Astrocyte (in vitro differentiated cells and primary cell): ENCODE data around the gene SLC19A1. TPM values are rescaled to one million over a fixed set of nuclear protein-coding genes. Genes with fewer than 3 reads are reported as not detected.
"Not testable (repeated sequence)": the region's sequence is repeated elsewhere in the genome, so short reads cannot be mapped to it uniquely, and the experiment has no call there.

Experiments used
- DNase-seq: peaks from one replicate; pipeline ENCODE4 v3.0.0-alpha.2; 2010; ENCODE audit warnings: low read depth
- FAIRE-seq: peaks from 2 replicates; lab custom pipeline; 2011; peaks lifted over from hg19 to GRCh38; lab: Jason Lieb, UNC
- H2AFZ ChIP-seq: 2 replicates; pipeline ENCODE4 v1.6.0; 2012; ENCODE audit warnings: low read depth, low read length, inconsistent platforms
- H3K27ac ChIP-seq: 2 replicates; pipeline ENCODE4 v1.5.1; 2011; ENCODE audit warnings: low read depth, low read length, inconsistent platforms
- H3K27me3 ChIP-seq: 2 replicates; pipeline ENCODE4 v1.6.0; 2011; ENCODE audit warnings: low read length, inconsistent platforms; ENCODE audit not compliant: insufficient read depth
- H3K36me3 ChIP-seq: 2 replicates; pipeline ENCODE4 v1.5.1; 2011; ENCODE audit warnings: low read length, inconsistent platforms; ENCODE audit not compliant: insufficient read depth
- H3K4me1 ChIP-seq: 2 replicates; pipeline ENCODE4 v1.5.1; 2011; ENCODE audit warnings: low read length, inconsistent platforms; ENCODE audit not compliant: insufficient read depth
- H3K4me2 ChIP-seq: 2 replicates; pipeline ENCODE4 v1.6.0; 2012; ENCODE audit warnings: low read length, inconsistent platforms
- H3K4me3 ChIP-seq: 2 replicates; pipeline ENCODE4 v1.5.1; 2011; ENCODE audit warnings: low read depth, mild to moderate bottlenecking, low read length, inconsistent platforms; ENCODE audit not compliant: insufficient read depth
- H3K79me2 ChIP-seq: 2 replicates; pipeline ENCODE4 v1.6.0; 2012; ENCODE audit warnings: mild to moderate bottlenecking, low read length, inconsistent platforms; ENCODE audit not compliant: insufficient read depth
- H3K9ac ChIP-seq: 2 replicates; pipeline ENCODE4 v1.6.0; 2012; ENCODE audit warnings: mild to moderate bottlenecking, low read length, inconsistent platforms
- H3K9me3 ChIP-seq: 2 replicates; pipeline ENCODE4 v1.5.1; 2012; ENCODE audit warnings: low read depth, mild to moderate bottlenecking, low read length, inconsistent platforms; ENCODE audit not compliant: insufficient read depth
- H4K20me1 ChIP-seq: 2 replicates; pipeline ENCODE4 v1.6.0; 2012; ENCODE audit warnings: low read length, inconsistent platforms; ENCODE audit not compliant: insufficient read depth
- H3K27ac Mint-ChIP-seq: one replicate; pipeline ENCODE4 v1.8.0; 2021; ENCODE audit warnings: mild to moderate bottlenecking, mixed read lengths; ENCODE audit not compliant: unreplicated experiment
- H3K27me3 Mint-ChIP-seq: one replicate; pipeline ENCODE4 v1.8.0; 2021; ENCODE audit warnings: low read depth, mixed read lengths; ENCODE audit not compliant: unreplicated experiment
- H3K36me3 Mint-ChIP-seq: one replicate; pipeline ENCODE4 v1.8.0; 2021; ENCODE audit warnings: low read depth, mixed read lengths; ENCODE audit not compliant: unreplicated experiment
- H3K4me1 Mint-ChIP-seq: one replicate; pipeline ENCODE4 v1.8.0; 2021; ENCODE audit warnings: low read depth, mixed read lengths; ENCODE audit not compliant: unreplicated experiment
- H3K4me3 Mint-ChIP-seq: one replicate; pipeline ENCODE4 v1.8.0; 2021; ENCODE audit warnings: mild to moderate bottlenecking, moderate library complexity, mixed read lengths; ENCODE audit not compliant: unreplicated experiment
- H3K9me3 Mint-ChIP-seq: one replicate; pipeline ENCODE4 v1.8.0; 2021; ENCODE audit warnings: mild to moderate bottlenecking, mixed read lengths; ENCODE audit not compliant: unreplicated experiment
- EZH2 ChIP-seq: IDR thresholded peaks from 2 replicates; pipeline ENCODE4 v1.6.1; 2012; ENCODE audit warnings: mild to moderate bottlenecking, low read length, inconsistent platforms; ENCODE audit not compliant: insufficient read depth
- total RNA-seq: library from RNA; stranded (reverse); gene quantifications from 2 replicates; pipeline ENCODE4 v1.2.1, GENCODE V29; 2021
- TF ChIP-seq, protein P1 (sequence below): IDR thresholded peaks from 2 replicates; pipeline ENCODE4 v1.5.1; 2011; ENCODE audit warnings: low read depth, mild to moderate bottlenecking, inconsistent platforms, low read length, moderate library complexity; ENCODE audit not compliant: insufficient read depth

SLC19A1 gene
- total RNA-seq, 1 donor from 2014 or later: 11.7 TPM

DNA sequence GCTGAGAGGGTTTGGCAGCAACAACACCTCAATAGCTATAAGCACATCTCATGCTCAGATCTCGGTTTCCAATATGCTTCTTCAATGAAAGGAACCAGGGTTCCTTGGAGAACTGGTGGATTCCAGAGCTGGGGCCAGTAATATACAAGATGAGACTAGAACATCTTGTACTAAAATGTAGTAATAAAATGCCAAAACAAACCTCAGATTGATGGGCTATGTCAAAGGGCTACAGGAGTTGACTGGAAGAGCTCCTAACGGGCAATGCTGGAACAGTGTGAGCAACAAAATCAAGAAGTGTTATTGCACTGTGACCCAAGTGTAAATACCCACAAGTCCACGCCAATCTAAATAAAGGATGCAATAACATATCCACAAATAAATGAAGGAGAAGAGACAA, 26.1 kb upstream of the SLC19A1 start:
- H3K4me3 Mint-ChIP-seq: no peak overlapping the region
- H4K20me1 ChIP-seq: no peaks in the 10 kb centered on the region
- no peaks in the 10 kb centered on the region for H3K36me3 ChIP-seq
- no peaks in the 10 kb centered on the region for H3K4me1 ChIP-seq
- no peak overlapping the region for H3K27ac ChIP-seq
- peaks cover 21% of the 10 kb centered on the region for H3K27me3 ChIP-seq
- no peak overlapping the region for H2AFZ ChIP-seq
- TF ChIP-seq, protein P1, sequence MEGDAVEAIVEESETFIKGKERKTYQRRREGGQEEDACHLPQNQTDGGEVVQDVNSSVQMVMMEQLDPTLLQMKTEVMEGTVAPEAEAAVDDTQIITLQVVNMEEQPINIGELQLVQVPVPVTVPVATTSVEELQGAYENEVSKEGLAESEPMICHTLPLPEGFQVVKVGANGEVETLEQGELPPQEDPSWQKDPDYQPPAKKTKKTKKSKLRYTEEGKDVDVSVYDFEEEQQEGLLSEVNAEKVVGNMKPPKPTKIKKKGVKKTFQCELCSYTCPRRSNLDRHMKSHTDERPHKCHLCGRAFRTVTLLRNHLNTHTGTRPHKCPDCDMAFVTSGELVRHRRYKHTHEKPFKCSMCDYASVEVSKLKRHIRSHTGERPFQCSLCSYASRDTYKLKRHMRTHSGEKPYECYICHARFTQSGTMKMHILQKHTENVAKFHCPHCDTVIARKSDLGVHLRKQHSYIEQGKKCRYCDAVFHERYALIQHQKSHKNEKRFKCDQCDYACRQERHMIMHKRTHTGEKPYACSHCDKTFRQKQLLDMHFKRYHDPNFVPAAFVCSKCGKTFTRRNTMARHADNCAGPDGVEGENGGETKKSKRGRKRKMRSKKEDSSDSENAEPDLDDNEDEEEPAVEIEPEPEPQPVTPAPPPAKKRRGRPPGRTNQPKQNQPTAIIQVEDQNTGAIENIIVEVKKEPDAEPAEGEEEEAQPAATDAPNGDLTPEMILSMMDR: no peak
- no peak for TF ChIP-seq EZH2
- no peak overlapping the region for H3K4me2 ChIP-seq
- H3K27me3 Mint-ChIP-seq: peaks cover 48% of the 10 kb centered on the region
- no peak overlapping the region for H3K4me3 ChIP-seq
- H3K79me2 ChIP-seq: no peaks in the 10 kb centered on the region
- H3K9me3 Mint-ChIP-seq: peaks cover 4% of the 10 kb centered on the region
- no peak for FAIRE-seq
- no peaks in the 10 kb centered on the region for H3K9me3 ChIP-seq
- no peak overlapping the region for H3K27ac Mint-ChIP-seq
- no peak overlapping the region for H3K9ac ChIP-seq
- no peak for DNase-seq
- H3K4me1 Mint-ChIP-seq: no peaks in the 10 kb centered on the region
- no peaks in the 10 kb centered on the region for H3K36me3 Mint-ChIP-seq

DNA sequence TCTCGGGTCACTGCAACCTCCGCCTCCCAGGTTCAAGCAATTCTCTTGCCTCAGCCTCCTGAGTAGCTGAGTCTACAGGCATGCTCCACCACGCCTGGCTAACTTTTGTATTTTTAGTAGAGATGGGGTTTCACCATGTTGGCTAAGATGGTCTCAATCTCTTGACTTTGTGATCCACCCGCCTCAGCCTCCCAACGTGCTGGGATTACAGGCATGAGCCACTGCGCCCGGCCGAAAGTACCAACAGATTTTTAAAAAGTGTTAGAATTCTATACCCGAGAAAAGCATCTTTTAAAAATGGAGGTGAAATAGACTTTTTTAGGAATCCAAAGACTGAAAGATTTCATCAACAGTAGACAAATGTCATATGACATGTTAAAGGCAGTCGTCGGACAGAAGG, 21.9 kb upstream of the SLC19A1 start:
- H3K4me1 Mint-ChIP-seq, H3K27ac Mint-ChIP-seq, H3K9ac ChIP-seq, H3K9me3 ChIP-seq, H3K36me3 Mint-ChIP-seq, H3K27ac ChIP-seq, H3K36me3 ChIP-seq, H2AFZ ChIP-seq, DNase-seq, H3K79me2 ChIP-seq, H3K4me2 ChIP-seq, H3K9me3 Mint-ChIP-seq, H3K4me3 Mint-ChIP-seq, H3K4me1 ChIP-seq, H3K4me3 ChIP-seq, H4K20me1 ChIP-seq, FAIRE-seq: not testable (repeated sequence)
- peaks cover 20% of the 10 kb centered on the region for H3K27me3 ChIP-seq
- peaks cover 27% of the 10 kb centered on the region for H3K27me3 Mint-ChIP-seq

DNA sequence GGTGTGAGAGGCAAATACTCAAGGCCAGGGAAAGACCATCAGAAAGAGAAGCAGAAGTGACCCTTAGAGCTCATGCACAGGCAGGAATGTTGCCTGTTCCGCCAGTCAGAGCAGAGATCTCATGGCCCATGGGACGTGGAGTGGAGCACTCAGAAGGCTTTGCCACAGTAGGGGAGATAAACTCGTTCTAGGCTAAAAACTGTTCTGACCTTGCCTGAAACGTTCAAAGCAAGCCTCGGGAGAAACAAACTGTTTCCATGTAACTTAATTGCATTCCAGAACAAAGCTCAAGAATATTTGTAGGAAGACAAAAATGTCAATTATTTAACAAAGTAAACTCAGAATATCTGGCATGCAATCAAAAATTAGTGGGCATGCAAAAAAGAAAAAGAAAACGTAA, 20.7 kb upstream of the SLC19A1 start:
- Histone ChIP-seq H3K79me2 (no peaks in the 10 kb centered on the region), H3K36me3 (no peaks in the 10 kb centered on the region), H3K27ac (no peak overlapping the region), H4K20me1 (no peaks in the 10 kb centered on the region), H2AFZ (no peak overlapping the region), H3K4me1 (no peaks in the 10 kb centered on the region), H3K27me3 (peaks cover 21% of the 10 kb centered on the region), H3K4me3 (no peak overlapping the region), H3K9me3 (no peaks in the 10 kb centered on the region), H3K4me2 (peak overlapping the region; percentile 25), H3K9ac (peak overlapping the region; percentile 2)
- H3K4me1 Mint-ChIP-seq: peaks cover 9% of the 10 kb centered on the region
- no peak overlapping the region for H3K4me3 Mint-ChIP-seq
- TF ChIP-seq EZH2: no peak
- TF ChIP-seq, protein P1: no peak
- peak overlapping the region; percentile 5 for H3K27ac Mint-ChIP-seq
- H3K27me3 Mint-ChIP-seq: peaks cover 24% of the 10 kb centered on the region
- DNase-seq (no peak), FAIRE-seq (no peak)
- H3K9me3 Mint-ChIP-seq: peaks cover 3% of the 10 kb centered on the region
- H3K36me3 Mint-ChIP-seq: no peaks in the 10 kb centered on the region
